GM19328 (cell line): ENCODE data around the gene CCDC7.
A peak's percentile ranks its signal among the peaks of the same experiment; 100 is the strongest.
"Not testable (repeated sequence)": the region's sequence is repeated elsewhere in the genome, so short reads cannot be mapped to it uniquely, and the experiment has no call there.

Experiments used
- ATAC-seq: cut with Tn5 transposase; IDR thresholded peaks from one replicate; pipeline ENCODE4 v1.9.1; 2021; ENCODE audit warnings: mild to moderate bottlenecking, moderate library complexity; ENCODE audit not compliant: unreplicated experiment

Gene CCDC7

DNA sequence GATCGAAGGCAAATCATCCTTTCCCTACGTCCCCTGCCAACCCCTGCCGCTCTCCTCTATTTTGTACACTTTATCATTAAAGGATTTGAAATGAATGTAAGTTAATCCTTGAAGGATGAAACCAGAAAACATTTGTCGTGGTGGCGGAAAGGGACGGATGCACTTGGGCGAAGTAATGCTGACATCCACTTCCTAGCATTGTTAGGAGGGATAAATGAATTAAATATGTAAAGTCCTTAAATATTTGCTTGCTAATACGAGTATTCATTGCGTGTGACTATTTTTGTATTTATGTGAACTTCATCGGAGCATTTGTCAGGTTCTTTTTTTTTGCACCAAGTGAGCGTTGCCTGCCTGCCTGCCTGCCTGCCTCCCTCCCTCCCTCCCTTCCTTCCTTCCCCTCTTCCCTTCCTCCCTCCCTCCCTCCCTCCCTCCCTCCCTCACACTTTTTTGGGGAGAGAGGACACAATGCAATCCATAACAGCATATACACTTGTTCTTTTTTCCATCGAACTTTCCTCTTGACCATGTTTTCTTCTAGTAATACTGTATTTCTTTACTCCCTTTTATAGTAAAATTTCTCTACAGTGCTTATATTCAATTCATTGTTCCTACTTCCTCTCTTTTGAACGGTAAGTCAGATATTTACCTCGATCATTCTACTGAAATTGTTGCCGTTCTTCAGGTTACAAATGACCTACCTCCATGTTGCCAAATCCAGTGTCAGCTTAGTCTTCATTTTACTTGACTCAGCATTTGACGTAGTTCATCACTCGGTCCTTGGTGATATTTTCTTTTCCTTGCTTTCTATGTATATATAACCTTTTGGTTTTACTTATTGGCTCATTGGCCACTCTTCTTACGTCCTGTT is 831 bp downstream of the CCDC7 start:
- ATAC-seq, result peak; percentile 0

GRCh38 chr10:32454148-32454547 is 8.2 kb downstream of the CCDC7 start:
- ATAC-seq, result no peak

DNA sequence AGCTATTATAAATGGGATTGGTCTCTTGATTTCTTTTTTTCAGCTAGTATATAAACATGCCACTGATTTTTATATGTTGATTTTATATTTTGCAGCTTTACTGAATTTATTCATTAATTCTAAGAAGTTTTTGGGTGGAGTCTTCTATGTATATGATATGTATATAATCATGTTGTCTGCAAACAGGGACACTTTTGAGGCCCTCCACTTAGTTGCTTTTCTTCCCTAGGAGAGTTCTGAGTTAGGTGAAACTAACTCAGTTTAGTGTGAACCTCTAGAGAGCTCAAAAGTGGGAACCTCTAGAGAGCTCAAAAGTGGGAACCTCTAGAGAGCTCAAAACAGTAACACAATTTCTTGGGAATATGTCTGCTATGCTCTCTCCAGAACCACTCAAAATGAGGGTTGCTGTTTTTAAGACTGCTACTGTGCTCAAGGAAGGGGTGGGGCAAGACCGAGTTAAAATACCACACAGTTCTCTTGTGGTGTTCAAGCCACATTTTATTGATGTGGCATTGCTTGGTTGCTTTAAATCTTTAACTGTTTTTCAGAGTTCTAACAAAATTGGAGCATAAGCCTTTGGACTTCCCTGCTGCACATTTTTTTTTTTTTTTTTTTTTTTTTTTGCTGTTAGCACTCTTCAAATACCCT is 13.2 kb downstream of the CCDC7 start:
- no peak for ATAC-seq

DNA sequence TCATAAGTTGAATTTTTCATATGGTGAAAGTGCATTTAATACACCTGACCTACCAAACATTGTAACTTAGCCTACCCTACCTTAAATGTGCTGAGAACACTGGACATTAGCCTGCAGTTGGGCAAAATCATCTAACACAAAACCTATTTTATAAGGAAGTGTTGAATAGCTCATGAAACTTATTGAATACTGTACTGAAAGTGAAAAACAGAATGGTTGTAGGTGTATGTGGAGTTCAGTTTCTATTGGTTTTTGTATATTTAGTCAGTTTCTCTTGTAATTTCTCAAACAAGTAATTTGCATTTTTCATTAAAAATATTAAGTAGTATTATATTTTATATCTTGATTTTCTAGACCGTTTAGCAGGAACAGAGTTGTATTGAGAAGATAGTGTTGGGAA is 15.3 kb downstream of the CCDC7 start:
- ATAC-seq, result no peak

GRCh38 chr10:32471232-32471631 is 25.3 kb downstream of the CCDC7 start:
- ATAC-seq, result no peak

- no peak for ATAC-seq
Observed at GRCh38 chr10:32477499-32477898, 31.6 kb downstream of the CCDC7 start.

- ATAC-seq, result no peak
Observed at GRCh38 chr10:32481606-32482005, 35.7 kb downstream of the CCDC7 start.

DNA sequence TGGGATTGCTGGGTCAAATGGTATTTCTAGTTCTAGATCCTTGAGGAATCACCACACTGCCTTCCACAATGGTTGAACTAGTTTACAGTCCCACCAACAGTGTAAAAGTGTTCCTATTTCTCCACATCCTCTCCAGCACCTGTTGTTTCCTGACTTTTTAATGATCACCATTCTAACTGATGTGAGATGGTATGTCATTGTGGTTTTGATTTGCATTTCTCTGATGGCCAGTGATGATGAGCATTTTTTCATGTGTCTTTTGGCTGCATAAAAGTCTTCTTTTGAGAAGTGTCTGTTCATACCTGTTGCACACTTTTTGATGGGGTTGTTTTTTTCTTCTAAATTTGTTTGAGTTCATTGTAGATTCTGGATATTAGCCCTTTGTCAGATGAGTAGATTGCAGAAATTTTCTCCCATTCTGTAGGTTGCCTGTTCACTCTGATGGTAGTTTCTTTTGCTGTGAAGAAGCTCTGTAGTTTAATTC is 37.1 kb downstream of the CCDC7 start:
- not testable (repeated sequence) for ATAC-seq

GRCh38 chr10:32488038-32488437 is 42.1 kb downstream of the CCDC7 start:
- ATAC-seq, result not testable (repeated sequence)

GRCh38 chr10:32489158-32489557 is 43.2 kb downstream of the CCDC7 start:
- ATAC-seq, result no peak

DNA sequence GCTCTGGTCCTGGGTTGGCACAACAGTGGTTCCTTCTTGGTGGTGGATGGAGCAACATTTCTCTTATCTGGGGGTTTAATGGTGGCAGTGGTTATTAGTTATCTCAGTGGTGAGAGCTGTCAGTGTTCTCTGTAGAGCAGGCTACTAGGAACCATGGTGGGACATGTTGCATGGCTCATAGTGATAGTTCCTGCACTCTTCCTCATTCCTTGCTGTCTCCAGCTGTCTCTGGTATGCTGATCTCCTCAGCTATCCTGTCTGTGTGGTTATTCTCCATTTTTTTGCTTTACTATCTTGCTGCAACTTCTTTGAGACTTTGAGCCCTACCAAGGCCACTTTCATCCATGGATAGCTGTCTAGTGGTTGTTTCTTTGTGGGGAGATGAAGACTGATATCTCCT is 44.0 kb downstream of the CCDC7 start:
- no peak for ATAC-seq

DNA sequence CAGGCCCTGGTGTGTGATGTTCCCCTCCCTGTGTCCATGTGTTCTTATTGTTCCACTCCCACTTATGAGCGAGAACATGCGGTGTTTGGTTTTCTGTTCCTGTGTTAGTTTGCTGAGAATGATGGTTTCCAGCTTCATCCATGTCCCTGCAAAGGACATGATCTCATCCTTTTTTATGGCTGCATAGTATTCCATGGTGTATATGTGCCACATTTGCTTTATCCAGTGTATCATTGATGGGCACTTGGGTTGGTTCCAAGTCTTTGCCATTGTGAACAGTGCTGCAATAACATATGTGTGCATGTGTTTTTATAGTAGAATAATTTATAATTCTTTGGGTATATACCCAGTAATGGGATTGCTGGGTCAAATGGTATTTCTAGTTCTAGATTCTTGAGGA is 48.6 kb downstream of the CCDC7 start:
- ATAC-seq, result not testable (repeated sequence)

DNA sequence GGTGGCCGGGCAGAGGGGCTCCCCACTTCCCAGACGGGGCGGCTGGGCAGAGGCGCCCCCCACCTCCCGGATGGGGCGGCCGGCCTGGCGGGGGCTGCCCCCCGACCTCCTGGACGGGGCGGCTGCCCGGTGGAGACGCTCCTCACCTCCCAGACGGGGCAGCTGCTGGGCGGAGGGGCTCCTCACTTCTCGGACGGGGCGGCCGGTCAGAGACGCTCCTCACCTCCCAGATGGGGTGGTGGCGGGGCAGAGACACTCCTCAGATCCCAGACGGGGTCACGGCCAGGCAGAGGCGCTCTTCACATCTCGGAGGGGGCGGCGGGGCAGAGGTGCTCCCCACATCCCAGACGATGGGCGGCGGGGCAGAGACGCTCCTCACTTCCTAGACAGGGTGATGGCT is 54.2 kb downstream of the CCDC7 start:
- ATAC-seq, result not testable (repeated sequence)

- no peak for ATAC-seq
Observed at GRCh38 chr10:32501906-32502305, 56.0 kb downstream of the CCDC7 start.

- ATAC-seq, result not testable (repeated sequence)
Observed at GRCh38 chr10:32505762-32506420, 60.0 kb downstream of the CCDC7 start.

GRCh38 chr10:32511599-32511998 is 65.7 kb downstream of the CCDC7 start:
- ATAC-seq, result no peak

- no peak for ATAC-seq
Observed at GRCh38 chr10:32516567-32517495, 70.9 kb downstream of the CCDC7 start.

GRCh38 chr10:32530231-32530630 is 84.3 kb downstream of the CCDC7 start:
- ATAC-seq, result no peak

DNA sequence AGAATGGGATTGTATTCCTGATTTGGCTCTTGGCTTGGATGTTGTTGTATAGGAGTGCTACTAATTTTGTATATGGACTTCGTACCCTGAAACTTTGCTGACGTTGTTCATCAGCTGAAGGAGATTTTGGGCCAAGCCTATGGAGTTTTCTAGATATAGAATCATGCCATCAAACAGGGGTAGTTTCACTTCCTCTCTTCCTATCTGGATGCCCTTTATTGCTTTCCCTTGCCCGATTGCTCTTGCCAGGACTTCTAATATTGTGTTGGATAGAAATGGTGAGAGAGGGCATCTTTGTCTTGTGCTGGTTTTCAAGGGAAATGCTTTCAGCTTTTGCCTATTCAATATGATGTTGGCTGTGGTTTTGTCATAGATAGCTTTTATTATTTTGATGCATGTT is 92.3 kb downstream of the CCDC7 start:
- no peak for ATAC-seq

GRCh38 chr10:32540691-32541470 is 94.9 kb downstream of the CCDC7 start:
- ATAC-seq, result no peak
